NT2/D1 (cell line): ENCODE measurements around the gene LIPT1.

Experiments used
- SUZ12 ChIP-seq: IDR thresholded peaks from 2 replicates; pipeline ENCODE4 v1.6.1; 2011; ENCODE audit not compliant: insufficient read length, insufficient read depth; ENCODE audit errors: extremely low read depth
- ZNF274 ChIP-seq: IDR thresholded peaks from 2 replicates; pipeline ENCODE4 v1.6.1; 2011; ENCODE audit warnings: mild to moderate bottlenecking, low read depth, low read length

- no peak for TF ChIP-seq SUZ12
- no peak for TF ChIP-seq ZNF274
Observed at GRCh38 chr2:99127981-99128380, 26.8 kb upstream of the LIPT1 start.
